Activated CD8-positive, alpha-beta memory T cell treated with anti-CD3 and anti-CD28 coated beads for 48 hours (primary cell): Measurements from ENCODE around the gene NEUROG1.
"Not testable (repeated sequence)": the region's sequence is repeated elsewhere in the genome, so short reads cannot be mapped to it uniquely, and the experiment has no call there.

Source experiments
- DNase-seq, 3 experiments: peaks; one replicate each; pipeline ENCODE4 v3.0.0-alpha.2; 2020; ENCODE audit warnings: low read depth in 2 of 3, low spot score in 2 of 3

The NEUROG1 gene

GRCh38 chr5:135537745-135538144 is 2.0 kb upstream of the NEUROG1 start:
- DNase-seq = no peak

DNA sequence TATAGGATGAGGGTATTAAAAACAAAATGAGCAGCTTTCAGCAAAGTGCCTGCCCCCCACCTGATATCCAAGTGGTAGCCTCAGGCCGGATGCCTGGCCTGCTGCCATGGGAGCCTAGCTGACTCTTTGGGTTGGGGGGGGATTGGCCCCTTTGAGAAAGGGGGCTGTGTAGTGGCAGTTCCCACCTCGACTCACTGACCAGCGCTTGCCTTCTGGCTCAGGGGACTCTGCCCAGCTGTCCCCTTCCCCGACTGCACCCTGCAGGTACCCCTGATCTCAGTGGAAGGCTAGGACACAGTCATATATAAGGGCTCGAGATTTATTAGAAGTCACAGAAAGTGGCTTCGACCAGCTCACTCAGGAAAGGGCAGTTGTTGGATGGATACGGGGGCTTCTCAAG is 1.5 kb upstream of the NEUROG1 start:
- DNase-seq = no peak

DNA sequence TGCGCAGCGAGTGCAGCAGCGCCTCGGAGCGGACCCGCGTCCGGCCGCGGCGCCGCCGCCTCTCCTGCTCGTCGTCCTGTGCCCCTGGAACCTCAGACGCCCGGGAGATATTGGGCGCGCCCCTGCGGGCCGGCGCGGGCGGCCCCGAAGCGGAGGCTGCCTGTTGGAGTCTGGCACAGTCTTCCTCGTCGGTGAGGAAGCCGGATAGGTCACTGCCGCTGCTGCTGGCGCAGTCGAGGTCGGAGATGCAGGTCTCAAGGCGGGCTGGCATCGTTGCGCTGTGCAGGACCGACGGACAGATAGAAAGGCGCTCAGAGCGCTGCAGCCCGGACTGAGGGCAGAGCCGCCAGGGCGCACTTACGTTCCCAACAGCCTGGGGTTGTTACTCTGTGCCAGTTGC is 344 bp downstream of the NEUROG1 start:
- DNase-seq = no peak

DNA sequence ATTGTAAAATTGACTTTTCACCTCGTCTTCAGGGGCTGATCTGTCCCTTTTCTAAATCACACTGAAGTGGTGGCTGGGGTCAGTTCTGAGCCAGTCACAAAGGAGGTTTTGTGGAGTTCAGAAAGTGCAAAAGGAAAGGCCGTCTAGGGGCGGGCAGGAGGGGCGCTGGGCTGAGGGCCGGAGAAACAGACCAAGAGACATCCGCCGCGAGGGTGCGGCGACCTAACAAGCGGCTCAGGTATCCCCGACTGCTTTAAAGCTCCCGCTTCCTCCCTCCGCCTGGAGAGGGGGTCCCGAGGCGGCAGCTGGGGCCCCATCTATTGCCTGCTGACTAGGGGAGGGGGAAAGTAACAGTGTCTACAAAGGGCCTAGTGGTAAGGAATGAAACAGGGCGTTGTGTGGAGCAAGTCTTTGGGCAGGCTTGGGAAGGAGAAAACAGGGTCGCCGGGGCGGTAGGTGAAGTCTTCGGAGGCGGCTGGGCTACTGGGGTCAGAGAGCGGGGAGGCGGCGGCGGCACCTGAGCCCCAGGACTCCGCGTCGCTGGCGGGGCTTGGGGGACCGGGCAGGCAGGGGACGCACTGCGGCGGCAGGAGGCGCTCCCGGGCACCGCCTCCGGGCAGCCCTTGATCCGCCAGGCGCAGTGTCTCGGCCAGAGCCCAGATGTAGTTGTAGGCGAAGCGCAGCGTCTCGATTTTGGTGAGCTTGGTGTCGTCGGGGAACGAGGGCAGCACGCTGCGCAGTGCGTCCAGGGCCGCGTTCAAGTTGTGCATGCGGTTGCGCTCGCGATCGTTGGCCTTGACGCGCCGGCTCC is 950 bp downstream of the NEUROG1 start:
- DNase-seq = no peak

DNA sequence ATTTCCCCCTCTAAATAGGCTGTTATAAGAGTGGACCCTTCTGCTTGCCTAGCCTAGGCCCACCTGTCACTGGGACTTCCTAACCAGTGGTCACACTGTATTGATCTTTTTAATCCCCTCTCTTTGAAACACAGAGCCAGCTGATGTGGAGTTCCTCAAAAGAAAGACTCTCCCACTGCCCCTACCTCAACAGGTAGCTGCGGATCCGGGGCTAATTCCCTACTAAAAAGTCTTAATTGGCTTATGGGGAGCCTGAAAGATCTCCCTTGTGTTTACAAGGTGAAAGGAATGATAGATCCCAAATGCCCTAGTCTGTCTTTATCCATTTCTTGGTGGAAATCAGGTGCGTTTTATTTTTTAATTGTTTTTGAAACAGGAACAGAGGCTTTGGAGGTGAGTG is 2.0 kb downstream of the NEUROG1 start:
- DNase-seq = no peak

DNA sequence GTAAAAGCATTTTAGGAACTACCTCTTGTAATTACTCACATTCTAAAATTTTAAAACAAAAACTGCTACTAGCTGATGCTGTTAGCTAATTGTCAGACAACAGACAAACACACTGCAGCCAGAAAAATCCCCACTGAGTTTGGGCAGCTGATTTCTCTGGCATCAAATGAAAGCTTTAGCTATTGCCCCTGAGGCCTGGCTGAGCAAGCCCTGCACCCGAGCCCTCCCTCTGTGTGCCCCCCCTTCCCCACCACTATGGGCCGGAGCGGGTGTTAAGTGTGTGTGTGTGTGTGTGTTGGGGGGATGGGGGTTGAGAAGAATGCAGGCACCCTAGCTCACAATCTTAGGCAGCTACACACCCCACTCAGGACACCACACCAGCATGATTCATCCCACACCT is 2.4 kb downstream of the NEUROG1 start:
- DNase-seq = no peak

DNA sequence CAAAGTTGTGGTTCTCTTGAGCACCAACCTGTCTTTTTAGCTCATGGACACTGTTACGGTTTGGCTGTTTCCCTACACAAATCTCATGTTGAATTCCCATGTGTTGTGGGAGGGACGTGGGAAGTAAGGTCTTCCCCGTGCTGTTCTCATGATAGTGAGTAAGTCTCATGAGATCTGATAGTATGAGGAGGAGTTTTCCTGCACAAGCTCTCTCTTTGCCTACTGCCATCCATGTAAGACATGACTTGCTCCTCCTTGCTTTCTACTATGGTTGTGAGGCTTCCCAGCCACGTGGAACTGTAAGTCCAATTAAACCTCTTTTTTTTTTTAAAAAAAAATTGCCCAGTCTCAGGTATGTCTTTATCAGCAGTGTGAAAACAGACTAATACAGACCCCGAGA is 6.2 kb downstream of the NEUROG1 start:
- not testable (repeated sequence) for DNase-seq

DNA sequence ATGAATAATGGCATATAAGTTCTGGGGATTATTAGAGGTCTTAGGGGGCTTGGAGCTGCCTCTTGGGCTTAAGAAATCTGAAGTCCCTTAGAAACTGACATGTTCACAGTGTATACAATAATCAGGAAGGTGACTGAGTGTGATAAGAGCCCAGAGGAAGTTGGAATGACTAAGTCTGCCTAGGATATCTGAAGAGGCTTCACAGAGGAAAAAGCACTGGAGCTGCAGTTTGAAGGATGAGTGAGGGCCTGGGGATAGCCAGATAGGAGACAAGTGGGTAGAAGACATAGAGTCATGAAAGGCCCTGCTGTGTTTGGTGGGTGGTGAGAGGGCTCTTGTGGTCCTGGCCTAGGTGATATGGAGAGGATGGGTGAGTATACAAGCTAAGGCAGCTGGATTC is 8.8 kb downstream of the NEUROG1 start:
- no peak for DNase-seq

- no peak for DNase-seq
These were observed 13.8 kb downstream of the NEUROG1 start for GRCh38 chr5:135521964-135522363.

GRCh38 chr5:135517631-135518030 is 18.1 kb downstream of the NEUROG1 start:
- DNase-seq = no peak

DNA sequence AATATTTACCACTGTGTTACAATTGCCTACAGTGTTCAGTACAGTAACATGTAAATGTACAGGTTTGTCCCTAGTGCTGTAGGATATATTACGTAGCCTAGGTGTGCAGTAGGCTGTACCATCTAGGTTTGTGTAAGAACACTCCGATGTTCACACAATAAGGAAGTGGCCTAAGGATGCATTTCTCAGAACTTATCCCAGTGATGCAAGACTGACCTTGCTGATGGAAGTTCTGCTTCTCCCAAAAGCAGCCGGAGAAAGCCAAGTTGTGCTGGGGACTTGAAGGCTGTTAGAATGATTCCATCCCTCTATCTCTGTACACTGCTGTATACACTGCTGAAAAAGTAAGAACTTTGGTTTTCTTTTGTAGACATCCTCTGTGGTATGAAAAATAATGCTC is 21.6 kb downstream of the NEUROG1 start:
- no peak for DNase-seq

DNA sequence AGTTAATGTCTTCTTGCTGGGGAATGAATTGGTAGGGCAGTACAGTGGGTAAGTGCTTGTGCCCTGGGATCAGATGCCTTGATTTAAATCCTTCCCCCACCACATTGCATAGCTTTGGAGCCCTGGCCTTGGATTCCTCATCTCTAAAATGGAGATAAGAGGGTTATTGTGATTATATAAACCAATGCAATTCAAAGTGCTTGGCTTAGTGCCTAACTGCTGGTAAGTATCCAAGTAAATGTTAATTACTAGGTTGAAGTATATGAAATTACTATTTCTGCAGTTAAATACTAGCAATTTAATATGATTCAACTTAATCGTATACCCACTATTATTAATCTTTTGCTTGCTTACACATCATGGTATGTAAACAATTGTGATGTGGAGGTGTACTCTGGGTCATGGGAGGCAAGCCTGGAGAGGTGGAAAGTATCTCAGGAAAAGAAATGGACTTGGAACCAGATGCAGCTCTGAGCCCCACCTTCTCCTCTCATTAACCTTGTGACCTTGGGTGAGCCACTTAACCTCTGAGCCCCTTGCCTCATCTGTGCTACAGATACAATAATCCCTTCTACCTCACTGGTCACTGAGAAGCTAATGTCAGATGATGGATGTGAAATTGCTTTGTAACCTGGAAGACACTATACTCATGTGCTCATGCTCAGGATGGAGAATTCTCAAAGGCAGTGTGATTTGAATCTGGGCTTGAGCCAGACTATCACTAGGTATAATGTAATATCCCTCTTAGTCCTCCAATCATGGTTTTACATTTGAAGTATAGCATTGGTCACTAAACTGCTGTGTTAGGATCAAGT is 23.8 kb downstream of the NEUROG1 start:
- DNase-seq = no peak

DNA sequence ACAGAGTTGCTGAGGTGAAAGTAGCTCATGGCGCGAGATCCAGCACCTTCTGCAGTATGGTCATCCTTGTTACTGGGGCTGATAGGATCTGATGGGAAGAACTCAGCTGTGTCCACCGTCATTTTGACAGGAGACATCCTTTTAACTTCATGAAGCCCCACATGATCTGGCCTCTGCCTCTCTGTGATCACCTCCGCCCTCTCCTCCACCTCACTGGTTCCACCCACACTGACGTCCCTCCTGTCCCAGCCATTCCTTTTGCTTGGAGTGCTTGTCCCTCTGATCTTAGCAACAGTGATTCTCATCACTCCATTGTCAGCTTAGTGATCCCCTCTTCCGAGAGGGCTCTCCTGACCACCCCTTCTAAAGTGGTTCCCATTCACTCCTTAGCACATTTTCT is 25.8 kb downstream of the NEUROG1 start:
- DNase-seq = no peak

GRCh38 chr5:135508496-135509005 is 27.2 kb downstream of the NEUROG1 start:
- no peak for DNase-seq

- DNase-seq = no peak
These were observed 29.8 kb downstream of the NEUROG1 start for GRCh38 chr5:135505973-135506372.

- DNase-seq = no peak
These were observed 31.4 kb downstream of the NEUROG1 start for GRCh38 chr5:135504376-135504775.

- DNase-seq = no peak
These were observed 31.9 kb downstream of the NEUROG1 start for GRCh38 chr5:135503871-135504270.

- no peak for DNase-seq
These were observed 32.8 kb downstream of the NEUROG1 start for GRCh38 chr5:135502836-135503520.

GRCh38 chr5:135501965-135502364 is 33.8 kb downstream of the NEUROG1 start:
- DNase-seq = no peak

DNA sequence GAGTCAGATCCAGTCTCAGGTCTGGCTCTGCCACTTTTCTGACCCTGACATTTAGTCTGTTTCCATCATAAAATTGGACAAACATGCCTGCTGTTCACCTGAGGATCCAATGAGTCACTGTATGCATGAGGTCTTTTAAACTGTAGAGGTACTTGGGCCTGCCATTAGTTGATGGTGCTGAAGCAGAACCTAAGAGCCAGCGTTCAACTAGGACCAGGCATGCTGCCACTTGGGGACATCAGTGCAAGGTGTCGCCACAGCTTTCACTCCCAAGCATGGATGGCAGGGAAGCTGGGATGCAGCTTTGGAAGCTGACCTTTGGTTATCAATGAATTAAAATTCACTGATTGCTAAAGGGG is 37.1 kb downstream of the NEUROG1 start:
- DNase-seq = no peak

DNA sequence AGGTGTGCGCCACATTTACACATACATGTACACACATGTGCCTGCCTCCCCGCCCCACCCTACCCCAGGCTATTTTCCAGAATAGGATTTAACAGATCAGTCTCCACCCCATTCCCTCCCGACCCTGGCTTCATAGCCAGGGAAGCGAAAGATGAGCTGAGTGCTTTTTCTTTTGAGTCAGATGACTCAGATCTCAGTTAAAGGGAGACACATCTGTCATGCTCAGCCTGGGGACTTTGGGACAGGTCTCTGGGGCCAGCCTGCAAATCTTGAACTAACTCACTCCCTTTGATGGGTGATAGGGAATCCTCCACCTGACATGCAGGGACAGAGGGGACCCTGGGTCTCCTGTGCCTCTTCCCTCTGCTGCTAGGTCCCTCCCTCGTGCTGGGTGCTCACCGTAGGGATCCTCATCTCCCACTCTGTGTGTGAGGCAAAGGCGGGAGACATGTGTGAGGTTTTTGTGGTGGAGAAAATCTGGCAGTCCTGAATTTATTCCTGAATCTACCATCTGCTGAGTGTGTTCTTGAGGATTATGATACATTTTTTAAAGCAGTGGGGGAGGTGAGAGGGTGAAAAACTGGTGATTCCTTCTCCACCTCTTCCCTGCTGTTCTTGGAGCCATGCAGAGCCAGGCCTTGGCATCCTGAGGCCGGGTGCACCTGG is 37.7 kb downstream of the NEUROG1 start:
- no peak for DNase-seq
